Mucosa of stomach (tissue), 1 donor: ENCODE results near the gene MYL12A.

Experiments
- H3K27me3 ChIP-seq: one replicate; pipeline ENCODE4 v1.7.0; 2013; ENCODE audit warnings: mild to moderate bottlenecking, low read length; ENCODE audit not compliant: control insufficient read depth, insufficient read depth
- H3K36me3 ChIP-seq: one replicate; pipeline ENCODE4 v1.7.0; 2013; ENCODE audit warnings: low read length; ENCODE audit not compliant: control insufficient read depth, insufficient read depth
- H3K4me1 ChIP-seq: one replicate; pipeline ENCODE4 v1.7.0; 2013; ENCODE audit warnings: mild to moderate bottlenecking, low read length; ENCODE audit not compliant: control insufficient read depth, insufficient read depth
- H3K4me3 ChIP-seq: one replicate; pipeline ENCODE4 v1.7.0; 2013; ENCODE audit warnings: low read length
- H3K9ac ChIP-seq: one replicate; pipeline ENCODE4 v1.7.0; 2013; ENCODE audit warnings: mild to moderate bottlenecking, low read length, moderate library complexity
- H3K9me3 ChIP-seq: one replicate; pipeline ENCODE4 v1.7.0; 2013; ENCODE audit warnings: mild to moderate bottlenecking, low read length, moderate library complexity; ENCODE audit not compliant: control insufficient read depth
- donor health status: Pancreatic carcinoma.

The MYL12A gene

DNA sequence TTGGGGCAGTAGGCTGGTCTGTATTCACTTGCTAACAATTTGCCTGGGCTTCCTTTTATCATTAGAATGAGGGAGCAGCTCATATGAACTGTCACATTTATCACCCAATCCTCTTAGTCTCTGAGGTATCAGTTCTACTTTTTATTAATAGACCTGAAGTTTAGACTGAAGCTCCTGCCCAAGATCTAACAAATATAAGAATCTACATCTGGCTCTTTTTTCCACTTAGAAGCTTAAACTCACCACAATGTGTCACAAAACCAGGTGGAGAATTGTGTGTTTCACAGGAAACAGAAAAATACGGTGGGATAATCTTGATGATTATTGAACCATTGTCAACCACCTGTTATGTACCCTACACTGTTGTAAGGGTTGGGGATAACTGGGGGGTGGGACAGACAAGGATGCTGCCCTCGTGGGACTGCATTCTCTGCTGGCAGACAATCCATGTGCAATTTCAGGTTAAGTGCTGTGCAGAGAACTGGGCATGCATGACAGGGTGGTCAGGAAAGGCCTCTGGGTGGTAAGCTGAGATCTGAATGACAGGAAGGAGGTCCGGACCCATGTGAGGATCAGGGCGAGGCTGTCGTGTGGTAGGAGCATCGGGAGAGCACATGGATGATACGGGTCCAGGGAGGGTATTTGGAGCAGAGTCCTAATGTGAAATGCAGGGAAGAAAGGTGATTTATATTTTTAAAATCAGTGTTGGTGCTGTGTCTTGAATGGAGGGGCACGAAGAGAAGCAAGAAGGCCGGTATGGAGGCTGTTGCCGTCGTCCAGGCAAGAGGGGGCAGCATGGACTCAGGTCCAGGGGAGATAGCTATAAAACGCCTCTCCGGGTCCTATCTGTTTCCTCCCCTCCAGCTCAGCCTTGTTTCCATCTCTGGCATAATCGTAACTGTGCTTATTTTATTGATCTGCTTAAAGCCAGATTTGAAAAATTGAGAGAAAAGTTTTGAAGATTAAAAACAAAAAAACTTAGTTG is 31.9 kb downstream of the MYL12A start:
- peaks cover 13% of the 10 kb centered on the region for H3K4me1 ChIP-seq
- no peaks in the 10 kb centered on the region for H3K27me3 ChIP-seq
- no peak overlapping the region for H3K4me3 ChIP-seq
- no peaks in the 10 kb centered on the region for H3K9me3 ChIP-seq
- H3K9ac ChIP-seq: no peak overlapping the region
- H3K36me3 ChIP-seq: no peaks in the 10 kb centered on the region

DNA sequence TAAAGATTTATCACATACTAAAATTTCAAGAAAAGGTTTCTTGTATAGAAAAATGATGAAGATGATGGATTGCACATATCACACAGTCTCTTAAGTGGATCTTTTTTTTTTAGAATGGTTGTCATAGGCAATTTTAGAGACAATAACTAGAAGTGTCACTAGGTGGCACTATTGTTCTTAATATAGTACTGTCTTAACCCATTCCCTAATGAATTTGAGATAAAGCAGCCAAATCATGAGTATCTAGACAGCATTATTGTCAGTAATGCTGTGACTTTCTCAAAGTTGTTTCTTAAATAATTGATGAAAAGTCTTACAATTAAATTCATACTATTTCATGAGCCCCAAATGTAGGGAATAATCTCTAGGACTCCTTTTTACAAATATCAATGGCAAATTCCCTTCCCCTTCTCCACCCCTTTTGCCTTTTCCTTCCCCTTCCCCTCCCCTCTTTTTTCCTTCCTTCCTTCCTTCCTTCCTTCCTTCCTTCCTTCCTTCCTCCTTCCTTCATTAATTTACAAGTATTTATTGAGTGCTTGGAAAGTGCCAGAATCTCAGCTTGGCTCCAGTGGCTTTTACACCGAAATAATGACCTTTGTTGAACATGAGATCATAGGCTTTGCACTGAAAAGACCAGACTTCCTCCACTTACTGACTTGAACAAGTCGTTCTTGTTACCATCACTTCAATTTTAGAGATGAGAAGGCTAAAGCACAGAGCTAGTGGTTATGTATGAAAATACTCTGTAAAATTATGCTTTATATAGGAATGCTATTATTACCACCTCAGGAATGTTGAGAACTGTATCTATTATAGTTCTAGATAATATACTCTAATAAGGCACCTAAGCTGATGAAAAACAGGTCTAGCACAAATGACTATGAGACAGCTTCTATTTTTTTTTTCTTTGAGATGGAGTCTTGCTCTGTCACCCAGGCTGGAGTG is 34.1 kb downstream of the MYL12A start:
- H3K9me3 ChIP-seq: no peaks in the 10 kb centered on the region
- H3K36me3 ChIP-seq: no peaks in the 10 kb centered on the region
- H3K4me1 ChIP-seq: peaks cover 13% of the 10 kb centered on the region
- H3K27me3 ChIP-seq: no peaks in the 10 kb centered on the region
- no peak overlapping the region for H3K4me3 ChIP-seq
- no peak overlapping the region for H3K9ac ChIP-seq

DNA sequence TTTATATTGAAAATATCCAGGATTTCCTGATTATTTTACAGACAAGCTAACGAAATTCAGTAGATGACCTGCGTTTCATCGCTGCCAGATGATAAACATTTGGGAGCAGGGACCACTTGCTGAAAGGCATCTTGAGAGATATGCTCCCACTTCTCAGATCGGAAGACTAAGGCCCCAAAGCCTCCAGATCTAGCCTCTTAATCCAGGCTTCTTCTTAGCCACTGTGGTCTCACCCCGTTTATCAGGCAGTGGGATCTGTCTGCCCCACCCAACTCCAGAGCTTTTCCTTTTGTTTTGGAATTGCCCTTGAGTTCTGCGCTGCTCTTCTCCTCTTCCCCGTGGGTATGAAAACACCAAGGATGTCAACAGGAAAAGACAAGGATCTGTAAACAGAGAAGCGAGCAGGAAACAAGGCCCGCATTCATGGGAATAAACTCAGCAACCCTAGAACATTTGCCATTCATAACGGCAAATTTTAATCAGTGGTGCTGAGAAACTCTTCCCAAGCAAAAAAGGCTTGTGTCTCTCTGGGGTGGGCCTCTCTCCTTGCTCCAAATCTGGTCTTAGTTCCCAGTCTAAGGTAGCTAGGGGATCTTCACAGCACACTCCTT is 35.8 kb downstream of the MYL12A start:
- Histone ChIP-seq H3K4me3 (no peak overlapping the region), H3K4me1 (peaks cover 13% of the 10 kb centered on the region), H3K27me3 (no peaks in the 10 kb centered on the region), H3K9ac (no peak overlapping the region), H3K36me3 (no peaks in the 10 kb centered on the region), H3K9me3 (no peaks in the 10 kb centered on the region)

DNA sequence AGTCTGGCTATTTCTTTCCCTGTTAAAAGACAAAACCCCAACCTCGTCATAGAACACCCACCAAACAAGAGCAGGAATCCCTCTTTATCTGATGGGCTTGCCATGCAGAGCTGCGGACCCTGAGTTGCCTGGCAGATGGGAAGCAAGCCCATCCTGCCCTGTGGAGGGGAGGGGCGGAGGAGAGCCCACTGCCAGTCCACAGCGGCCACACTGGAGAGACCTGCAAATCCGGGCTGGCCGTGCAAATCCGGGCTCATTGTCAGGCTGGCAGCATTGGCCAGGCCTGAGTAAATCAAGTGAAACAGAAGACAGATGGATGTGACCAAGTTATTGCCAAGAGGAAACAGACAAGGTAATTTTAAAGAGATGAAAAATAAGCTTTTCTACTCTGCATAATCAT is 36.3 kb downstream of the MYL12A start:
- peaks cover 13% of the 10 kb centered on the region for H3K4me1 ChIP-seq
- no peak overlapping the region for H3K4me3 ChIP-seq
- H3K36me3 ChIP-seq: no peaks in the 10 kb centered on the region
- no peaks in the 10 kb centered on the region for H3K9me3 ChIP-seq
- H3K9ac ChIP-seq: no peak overlapping the region
- no peaks in the 10 kb centered on the region for H3K27me3 ChIP-seq

DNA sequence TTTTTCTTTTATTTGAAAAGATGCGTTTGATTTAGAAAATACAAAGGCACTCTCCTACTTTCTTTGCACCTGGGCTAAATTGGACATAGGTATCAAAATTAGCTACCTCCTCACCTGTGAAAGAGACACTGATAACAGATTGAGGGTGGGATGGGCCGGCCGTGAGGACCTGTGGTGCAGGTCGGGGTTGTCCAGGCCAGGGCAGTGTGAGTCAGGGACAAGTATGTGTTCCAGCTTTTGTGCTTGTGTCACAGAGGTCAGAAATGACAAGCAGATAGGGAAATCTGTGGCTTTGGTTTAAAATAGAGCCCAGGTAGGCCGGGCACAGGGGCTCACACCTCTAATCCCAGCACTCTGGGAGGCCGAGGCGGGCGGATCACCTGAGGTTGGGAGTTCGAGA is 36.9 kb downstream of the MYL12A start:
- H3K4me3 ChIP-seq: no peak overlapping the region
- H3K4me1 ChIP-seq: peaks cover 13% of the 10 kb centered on the region
- no peaks in the 10 kb centered on the region for H3K36me3 ChIP-seq
- no peaks in the 10 kb centered on the region for H3K9me3 ChIP-seq
- no peak overlapping the region for H3K9ac ChIP-seq
- H3K27me3 ChIP-seq: no peaks in the 10 kb centered on the region

DNA sequence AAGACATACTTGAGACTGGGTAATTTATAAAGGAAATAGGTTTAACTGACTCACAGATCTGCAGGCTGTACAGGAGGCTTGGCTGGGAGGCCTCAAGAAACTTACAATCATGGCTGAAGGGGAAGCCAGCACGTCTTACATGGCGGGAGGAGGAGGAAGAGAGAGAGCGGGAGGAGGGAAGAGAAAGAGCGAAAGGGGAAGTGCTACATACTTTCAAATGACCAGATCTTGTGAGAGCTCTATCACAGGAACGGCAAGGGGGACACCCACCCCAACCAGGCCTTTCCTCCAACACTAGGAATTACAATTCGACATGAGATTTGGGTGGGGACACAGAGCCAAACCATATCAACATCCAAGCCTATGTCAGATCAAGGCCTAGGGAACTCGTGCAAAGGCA is 38.6 kb downstream of the MYL12A start:
- Histone ChIP-seq H3K4me1 (peaks cover 13% of the 10 kb centered on the region), H3K27me3 (no peaks in the 10 kb centered on the region), H3K9ac (no peak overlapping the region), H3K9me3 (no peaks in the 10 kb centered on the region), H3K4me3 (no peak overlapping the region), H3K36me3 (no peaks in the 10 kb centered on the region)

DNA sequence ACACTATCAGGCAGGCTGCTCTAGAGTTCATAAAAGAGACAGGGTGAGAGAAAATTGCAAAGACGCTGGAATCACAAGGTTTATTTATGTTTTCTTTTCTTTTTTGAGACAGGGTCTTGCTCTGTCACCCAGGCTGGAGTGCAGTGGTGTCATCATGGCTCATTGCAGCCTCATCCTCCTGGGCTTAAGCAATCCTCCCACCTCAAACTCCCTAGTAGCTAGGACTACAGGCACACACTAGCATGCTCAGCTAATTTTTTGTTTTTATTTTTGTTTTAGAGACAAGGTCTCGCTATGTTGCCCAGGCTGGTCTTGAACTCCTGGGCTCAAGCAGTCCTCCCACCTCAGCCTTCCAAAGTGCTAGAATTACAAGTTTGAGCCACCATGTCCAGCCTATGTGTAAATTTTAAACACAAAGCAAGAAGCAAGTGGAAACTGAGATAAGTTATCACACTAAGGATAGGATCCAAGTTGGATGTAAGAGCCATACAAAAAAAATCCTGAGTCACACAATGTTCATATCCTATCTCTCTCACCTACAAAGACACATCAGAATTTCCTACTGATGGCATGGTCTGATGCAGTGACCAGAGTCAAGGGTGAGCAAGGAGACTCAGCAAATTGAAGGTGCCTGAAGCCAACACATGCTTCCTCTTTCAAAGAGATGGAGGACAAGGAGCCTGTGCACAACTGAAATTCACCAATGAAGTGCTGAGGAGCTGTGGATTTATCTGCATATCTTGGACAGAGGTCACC is 45.8 kb downstream of the MYL12A start:
- Histone ChIP-seq H3K36me3 (no peaks in the 10 kb centered on the region), H3K9me3 (no peaks in the 10 kb centered on the region), H3K4me1 (peaks cover 14% of the 10 kb centered on the region), H3K9ac (no peak overlapping the region), H3K4me3 (no peak overlapping the region), H3K27me3 (no peaks in the 10 kb centered on the region)

DNA sequence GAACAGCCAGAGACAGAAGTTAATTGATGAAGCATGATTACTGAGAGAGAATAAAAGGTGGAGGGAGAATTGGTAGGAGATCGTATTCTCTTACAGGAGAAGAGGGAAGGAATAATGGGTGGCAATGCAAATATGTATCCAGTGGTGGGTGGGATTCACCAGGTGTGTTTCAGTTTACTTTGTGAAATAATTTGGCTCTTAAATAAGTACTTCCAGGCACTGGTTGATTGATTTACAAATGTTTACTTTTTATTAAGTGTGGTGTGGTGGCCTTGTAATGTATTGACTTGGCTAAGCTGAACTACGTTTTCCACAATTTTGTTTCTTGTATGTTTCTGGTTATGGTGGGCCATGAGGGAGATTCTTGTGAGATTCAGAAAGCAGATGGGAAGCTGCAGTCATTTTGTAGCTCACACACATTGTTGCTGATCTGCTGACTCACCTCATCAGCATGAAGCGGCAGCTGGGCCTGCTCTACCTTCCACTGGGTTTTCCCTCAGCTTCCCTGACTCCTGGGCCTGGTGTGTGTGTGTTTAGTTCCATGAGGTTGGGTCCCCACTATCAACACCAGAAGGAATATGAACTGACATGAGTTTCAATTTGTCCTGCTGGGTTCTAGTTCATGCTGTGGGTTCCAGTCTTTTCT is 47.0 kb downstream of the MYL12A start:
- Histone ChIP-seq H3K36me3 (no peaks in the 10 kb centered on the region), H3K9ac (no peak overlapping the region), H3K4me1 (peaks cover 14% of the 10 kb centered on the region), H3K4me3 (no peak overlapping the region), H3K27me3 (no peaks in the 10 kb centered on the region), H3K9me3 (no peaks in the 10 kb centered on the region)

DNA sequence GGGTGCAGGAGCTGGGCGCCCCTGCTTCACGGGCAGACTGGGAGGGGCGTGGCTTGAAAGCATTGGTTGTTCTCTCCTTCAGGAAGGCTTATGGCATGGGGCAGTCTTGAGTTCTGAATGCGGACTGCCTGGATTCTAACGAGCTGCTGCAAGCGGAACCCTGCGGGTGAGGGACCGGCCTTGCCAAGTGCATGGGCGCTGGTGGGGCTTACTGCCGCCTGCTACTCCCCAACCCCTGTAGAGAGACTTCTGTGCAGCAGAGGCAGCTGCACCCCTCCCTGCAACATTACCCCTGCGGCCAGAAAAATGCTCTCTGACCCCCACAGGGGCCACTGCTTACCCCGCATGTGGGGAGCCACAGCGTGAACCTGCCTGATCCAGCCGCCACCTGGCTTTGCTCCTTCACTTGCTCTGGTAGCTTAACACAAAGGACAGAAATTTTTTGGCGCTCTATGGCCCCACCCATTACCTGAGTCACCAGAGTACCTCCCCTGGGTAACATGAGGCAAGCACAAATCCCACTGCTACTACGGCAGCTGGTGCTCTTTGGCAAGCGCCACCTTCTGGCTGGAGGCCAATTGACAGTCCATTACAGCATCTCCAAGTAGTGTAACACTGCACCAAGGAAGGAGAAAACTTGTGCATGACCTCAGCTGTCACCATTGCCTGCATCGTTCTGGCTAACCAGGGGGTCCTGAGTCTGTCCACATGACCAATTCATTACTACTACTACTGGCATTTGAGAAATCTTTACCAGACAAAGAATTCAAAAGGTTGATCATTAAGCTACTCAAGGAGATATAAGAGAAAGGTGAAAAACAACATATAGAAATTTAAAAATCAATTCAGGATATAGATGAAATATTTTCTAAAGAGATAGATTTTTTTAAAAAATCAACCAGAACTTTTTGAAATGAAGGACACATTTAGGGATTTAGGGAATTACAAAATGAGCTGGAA is 49.7 kb downstream of the MYL12A start:
- Histone ChIP-seq H3K4me3 (peak overlapping the region; percentile 88), H3K4me1 (peaks cover 14% of the 10 kb centered on the region), H3K9me3 (no peaks in the 10 kb centered on the region), H3K27me3 (no peaks in the 10 kb centered on the region), H3K9ac (peak overlapping the region; percentile 70), H3K36me3 (no peaks in the 10 kb centered on the region)

DNA sequence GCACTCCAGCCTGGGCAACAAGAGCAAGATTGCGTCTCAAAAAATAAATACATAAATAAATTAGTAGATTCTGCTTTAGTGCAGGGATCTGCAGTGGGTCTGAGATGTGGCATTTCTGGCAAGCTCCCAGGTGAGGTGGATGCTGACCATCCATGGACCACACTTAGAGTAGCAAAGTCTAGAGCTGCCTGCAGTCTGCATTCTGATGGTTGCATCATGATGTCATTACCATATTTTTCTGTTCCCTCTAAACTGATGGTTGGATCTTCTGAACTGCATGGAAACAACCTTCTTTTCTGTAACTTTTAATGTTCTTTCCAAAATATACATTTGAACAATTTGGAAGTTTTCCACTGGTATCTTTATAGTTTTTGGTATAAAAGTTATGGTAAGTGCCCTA is 57.2 kb downstream of the MYL12A start:
- Histone ChIP-seq H3K4me3 (no peak overlapping the region), H3K27me3 (no peaks in the 10 kb centered on the region), H3K9me3 (no peaks in the 10 kb centered on the region), H3K4me1 (no peaks in the 10 kb centered on the region), H3K9ac (no peak overlapping the region), H3K36me3 (no peaks in the 10 kb centered on the region)
